HG02840 (cell line): ENCODE results near the gene TCHP.
"Not testable (repeated sequence)": the region's sequence is repeated elsewhere in the genome, so short reads cannot be mapped to it uniquely, and the experiment has no call there.

ENCODE experiments used
- ATAC-seq: cut with Tn5 transposase; IDR thresholded peaks from one replicate; pipeline ENCODE4 v1.9.1; 2021; ENCODE audit warnings: mild to moderate bottlenecking, moderate library complexity, moderate number of reproducible peaks; ENCODE audit not compliant: unreplicated experiment, low FRiP score

The TCHP gene

DNA sequence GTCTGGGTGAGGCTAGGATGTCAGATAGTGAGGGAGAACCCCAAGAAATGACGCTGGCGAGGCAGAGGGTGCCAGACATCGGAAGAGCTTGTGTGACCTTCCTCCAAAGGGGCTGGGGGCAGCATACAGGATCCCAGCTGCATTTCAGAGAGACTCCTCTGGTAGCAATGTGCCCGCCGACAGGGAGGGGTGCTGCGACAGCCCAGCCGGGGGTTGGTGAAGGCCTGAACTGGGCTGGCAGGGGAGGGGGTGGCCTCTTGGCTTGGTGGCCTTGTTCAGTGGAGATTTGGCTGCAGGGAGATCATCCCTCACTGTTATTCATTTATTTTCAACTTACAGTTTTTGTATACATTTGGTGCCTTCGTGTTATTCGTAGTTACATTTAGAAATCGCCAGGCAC lies 5.2 kb downstream of the TCHP start:
- ATAC-seq = no peak

DNA sequence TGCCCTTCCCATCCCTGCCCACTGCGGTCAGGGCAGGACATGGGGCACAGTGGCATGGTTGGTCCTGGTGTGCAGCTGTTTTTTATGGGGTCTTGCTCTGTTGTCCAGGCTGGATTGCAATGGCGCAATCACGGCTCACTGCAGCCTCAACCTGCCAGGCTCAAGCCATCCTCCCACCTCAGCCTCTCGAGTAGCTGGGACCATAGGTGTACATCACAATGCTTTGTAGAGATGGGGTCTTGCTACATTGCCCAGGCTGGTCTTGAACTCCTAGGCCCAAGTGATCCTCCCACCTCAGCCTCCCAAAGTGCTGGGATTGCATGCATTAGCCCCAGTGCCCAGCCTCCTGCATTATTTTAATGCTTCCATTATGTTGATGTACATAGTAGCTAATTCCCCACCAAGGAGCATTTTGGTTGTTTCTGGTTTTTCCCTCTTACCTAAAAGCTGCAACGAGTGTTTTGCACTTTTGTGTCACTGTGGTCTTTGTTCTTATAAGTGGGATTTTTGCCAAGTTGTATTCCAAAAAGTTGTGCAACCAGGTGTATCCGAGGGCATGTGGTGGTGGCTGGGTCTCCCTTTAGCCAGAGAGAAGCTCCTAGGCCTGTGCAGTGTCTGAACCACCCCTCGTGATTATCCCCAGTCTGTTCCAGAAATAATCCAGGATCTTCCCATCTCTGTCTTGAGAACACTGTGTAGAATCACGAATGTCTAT lies 10.3 kb downstream of the TCHP start:
- no peak for ATAC-seq

DNA sequence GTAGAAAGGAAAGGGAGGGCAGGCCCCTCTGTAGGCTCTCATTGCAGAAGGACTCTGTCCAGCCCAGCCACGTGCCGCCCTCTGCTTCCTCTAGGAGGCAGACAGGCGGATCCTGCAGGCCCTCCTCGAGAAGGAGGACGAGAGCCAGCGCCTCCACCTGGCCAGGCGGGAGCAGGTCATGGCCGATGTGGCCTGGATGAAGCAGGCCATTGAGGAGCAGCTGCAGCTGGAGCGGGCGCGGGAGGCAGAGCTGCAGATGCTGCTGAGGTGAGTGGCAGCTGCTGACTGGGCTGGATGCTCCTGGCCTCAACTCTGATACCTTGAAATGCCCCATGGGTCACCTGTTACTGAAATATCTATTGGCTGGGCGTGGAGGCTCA lies 10.9 kb downstream of the TCHP start:
- ATAC-seq = no peak

DNA sequence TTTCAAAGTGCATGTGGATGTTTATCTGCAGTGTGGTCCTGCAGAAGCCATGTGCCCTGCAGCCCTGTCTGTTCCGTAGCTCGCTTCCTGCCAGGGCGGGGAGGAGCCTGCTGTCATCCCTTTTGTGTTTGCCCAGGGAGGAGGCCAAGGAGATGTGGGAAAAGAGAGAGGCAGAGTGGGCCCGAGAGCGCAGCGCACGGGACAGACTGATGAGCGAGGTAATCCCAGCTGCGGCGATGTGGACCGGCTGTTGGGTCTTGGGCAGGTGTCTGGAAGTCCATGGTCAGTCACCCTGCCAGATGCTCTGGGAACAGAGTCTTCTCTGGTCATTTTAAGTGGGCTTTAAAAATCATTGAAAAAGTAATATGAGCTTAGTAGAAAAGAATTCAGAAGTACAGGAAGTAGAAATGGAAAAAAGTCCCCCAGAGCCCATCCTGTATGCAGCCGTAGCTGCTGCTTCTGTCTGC lies 12.8 kb downstream of the TCHP start:
- no peak for ATAC-seq

DNA sequence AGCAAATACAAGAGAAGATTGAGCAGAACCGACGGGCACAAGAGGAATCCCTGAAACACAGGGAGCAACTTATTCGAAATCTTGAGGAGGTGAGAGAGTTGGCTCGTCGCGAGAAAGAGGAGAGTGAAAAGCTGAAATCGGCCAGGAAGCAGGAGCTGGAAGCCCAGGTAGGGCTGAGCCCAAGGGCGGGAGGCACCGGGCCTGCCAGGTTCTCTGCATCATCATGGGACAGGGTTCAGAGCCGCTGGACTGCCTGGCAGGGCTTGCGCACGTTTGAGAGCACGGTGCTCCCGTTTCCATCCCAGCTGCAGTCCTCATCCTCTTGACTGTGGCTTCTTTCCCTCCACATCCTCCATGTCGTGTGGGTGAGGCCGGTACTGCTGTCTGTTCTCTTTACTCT lies 14.4 kb downstream of the TCHP start:
- no peak for ATAC-seq

DNA sequence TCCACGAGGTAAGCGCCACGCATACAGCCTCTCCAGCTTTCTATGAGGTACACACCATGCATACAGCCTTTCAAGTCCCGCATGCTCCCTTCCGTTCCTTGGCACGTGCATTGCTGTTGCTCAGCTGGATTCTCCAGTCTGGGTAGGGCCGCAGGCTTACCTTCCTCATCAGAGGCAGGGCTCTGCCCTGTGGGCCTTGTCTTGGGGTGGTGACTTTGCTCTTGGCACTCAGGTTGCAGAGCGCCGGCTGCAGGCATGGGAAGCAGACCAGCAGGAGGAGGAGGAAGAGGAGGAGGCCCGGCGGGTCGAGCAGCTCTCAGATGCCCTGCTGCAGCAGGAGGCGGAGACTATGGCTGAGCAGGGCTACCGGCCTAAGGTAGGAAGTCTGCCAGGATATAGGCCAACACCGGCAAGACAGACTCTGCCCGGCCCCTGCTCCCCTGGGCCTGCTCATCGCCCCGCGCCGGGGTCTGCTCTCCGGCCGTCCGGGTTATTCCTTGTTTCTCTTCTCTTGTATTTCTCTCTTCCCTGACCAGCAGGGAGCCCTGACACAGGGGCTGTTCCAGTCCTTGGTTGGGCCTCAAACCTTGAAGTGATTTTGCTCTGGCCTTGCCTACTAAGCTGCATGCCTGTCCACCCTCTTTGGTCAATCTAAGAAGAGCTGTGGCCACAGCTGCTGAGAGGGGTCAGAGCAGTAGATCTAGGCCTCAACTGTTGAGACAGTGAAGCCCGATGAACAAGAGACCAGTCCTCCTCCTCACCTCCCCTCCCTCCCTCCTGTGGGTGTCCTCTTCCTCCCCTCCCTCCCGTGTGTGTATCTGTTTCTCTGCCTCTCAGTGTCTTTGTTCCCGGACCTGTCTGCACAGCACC lies 15.3 kb downstream of the TCHP start:
- ATAC-seq = no peak

DNA sequence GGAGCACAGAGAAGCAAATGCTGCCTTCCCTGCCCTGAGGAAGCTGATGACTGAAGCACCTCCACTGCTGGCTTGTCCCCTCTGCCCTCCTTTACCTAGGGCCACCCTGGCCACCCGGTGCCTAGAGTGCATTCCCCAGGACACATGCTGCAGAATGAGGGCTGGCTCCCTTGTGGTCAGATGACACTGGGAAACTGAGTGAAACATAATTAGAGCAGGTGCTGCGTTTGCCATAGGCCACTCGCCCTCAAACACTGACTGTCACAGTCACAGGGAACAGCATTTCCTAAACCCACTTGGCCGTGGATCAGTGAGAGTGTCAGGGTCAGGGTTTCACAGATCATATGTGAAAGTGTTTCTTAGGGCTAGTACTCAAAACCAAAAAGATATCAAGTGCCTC lies 16.0 kb downstream of the TCHP start:
- ATAC-seq = no peak

DNA sequence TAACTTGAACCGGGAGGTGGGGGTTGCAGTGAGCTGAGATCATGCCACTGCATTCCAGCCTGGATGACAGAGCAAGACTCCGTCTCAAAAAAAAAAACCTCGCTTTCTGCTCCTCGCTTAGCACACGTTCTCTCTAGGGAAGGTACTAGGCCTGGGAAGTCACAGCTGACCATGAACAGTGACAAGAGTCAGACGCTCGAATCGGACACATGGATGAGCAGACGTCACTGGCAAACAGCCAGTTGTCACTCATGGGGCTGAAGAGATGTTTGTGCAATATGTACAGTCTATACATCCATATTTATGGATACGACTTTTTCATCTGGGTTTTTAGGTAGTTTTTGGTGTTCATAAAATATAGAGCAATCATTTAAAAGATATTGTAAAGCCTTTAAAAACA lies 19.4 kb downstream of the TCHP start:
- no peak for ATAC-seq

DNA sequence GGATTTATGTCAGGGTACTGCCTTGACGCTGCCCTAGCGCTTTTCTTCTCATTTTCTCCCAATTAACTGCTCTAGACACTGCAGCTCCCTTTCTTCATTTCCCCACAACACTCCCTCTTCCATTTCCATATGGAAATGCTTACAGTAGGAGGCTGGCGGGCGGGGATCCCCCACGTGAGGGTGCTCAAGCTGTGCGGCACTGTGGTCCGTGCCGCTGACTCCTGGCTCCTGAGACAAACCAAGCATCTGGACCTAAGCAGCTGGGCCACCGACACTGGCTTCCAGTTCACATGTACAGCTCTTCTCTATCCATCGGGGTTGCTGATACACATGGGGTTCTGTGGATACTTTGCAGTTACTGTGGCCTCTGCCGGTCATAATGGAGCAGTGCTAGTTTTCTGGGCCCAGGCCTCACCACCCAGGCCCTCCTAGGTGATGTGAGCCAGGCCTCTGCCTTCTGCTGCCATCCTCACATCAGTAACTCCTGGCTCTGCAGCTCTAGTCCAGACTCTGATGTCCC lies 20.2 kb downstream of the TCHP start:
- ATAC-seq = no peak

DNA sequence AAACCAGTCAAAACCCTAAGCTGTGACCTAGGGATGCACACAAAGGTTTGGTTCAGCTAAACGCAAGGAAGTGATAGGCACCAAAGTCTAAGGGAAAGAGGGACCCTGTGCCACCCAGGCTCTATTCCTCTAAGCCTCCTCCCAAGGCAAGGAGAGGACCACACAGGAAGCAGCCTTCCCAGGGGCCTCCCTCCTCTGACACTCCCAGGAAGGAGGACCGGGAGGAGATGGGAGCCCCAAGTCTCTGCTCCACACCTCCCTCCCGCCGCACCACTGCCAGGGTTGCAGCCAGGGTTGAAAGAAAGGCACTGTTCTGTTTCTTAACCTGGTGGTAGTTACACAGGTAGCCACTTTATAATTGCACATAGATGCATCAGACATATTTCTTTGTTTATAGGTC lies 21.9 kb downstream of the TCHP start:
- no peak for ATAC-seq

DNA sequence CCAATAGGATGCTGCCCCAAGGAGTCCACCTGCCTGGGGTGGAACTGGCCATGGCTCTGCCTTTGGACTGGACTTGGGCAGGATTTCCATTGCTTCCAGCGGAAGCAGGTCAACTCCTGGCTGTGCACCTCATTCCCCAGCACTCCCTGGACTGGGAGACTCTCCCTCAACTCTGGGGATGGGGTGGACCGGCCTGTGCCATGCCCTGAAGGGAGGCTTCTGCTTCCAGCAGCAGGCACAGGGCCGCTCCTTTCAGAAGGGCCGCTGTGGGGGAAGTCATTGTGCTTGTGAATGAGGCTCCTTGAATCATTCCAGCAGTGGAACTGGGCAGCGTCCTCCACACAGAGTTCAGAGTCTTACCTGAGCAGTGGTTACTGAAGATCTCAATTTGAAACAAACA lies 23.0 kb downstream of the TCHP start:
- no peak for ATAC-seq

DNA sequence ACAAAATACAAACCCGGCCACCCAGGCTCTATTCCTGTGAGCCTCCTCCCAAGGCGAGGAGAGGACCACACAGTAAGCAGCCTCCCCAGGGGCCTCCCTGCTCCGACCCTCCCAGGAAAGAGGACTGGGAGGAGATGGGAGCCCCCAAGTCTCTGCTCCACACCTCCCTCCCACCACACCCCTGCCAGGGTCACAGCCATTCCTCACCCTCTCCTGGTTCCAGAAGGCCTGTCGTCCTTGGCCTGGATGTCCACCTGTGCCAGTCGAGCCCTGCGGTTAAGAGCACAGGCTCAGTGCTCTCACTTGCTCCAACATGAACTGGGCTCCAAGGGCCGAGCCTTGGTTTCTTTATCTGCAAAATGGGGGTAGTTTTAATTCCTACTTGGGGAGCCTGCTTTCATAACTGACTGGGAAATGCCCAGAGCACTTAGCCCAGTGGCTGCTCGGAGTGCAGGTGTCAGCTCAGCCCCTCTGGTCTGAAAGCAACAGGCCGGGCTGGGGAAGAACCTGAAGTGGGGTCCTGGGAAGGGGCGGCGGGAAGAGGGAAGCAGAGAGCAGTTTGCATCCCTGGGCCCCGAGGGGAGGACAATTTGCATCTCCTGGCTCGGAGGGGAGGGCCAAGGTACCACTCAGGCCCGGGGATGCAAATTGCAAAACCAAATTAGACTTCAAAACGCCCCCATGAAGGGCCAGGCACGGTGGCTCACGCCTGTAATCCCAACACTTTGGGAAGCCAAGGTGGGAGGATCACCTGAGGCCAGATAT lies 23.6 kb downstream of the TCHP start:
- ATAC-seq = no peak

DNA sequence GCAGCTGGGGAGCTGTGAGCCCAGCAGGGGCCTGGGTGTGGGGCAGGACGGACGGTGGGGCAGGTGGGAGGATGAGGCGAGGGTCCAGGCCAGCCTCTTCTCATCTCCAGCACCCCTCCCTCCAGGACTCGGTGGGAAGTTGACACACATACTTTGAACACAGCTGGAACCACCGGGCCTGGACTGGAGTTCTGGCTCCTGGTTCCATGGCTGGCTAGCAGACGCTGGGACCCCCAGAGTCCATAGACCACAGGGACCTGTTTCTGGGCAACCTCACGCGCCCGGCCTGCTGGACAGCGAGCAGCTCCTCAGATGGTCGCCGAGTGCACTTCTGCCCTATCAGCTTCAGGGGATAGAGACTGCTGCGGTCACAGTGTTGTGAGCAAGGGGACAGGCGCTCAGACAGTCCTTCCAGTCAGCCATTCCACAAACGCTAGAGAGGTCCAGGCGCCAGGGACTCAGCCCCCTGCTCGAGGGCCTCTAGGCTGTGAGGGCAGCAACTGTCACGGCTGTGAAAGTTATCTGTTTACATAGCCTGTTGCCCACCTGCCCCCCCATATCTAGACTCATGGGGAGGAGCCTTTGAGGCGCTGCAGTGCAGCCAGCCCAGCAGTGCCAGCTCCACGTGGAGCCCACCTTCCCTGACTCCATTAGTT lies 25.2 kb downstream of the TCHP start:
- ATAC-seq = no peak

DNA sequence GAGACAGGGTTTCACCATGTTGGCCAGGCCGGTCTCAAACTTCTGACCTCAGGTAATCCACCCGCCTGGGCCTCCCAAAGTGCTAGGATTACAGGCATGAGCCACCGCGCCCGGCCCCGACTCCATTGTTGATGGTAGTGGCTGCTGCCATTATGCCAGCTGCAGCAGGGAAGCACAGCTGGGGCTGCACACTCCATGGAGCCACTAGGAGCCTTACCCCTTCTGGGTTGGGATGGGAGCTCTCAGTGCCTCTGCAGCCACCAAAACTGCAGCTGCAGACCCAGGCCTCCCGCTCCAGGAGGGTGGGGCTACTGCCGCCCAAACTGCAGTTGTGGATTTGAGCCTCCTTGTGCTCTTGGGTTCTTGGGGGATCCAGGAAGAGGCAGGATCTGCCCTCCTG lies 25.9 kb downstream of the TCHP start:
- ATAC-seq = no peak

DNA sequence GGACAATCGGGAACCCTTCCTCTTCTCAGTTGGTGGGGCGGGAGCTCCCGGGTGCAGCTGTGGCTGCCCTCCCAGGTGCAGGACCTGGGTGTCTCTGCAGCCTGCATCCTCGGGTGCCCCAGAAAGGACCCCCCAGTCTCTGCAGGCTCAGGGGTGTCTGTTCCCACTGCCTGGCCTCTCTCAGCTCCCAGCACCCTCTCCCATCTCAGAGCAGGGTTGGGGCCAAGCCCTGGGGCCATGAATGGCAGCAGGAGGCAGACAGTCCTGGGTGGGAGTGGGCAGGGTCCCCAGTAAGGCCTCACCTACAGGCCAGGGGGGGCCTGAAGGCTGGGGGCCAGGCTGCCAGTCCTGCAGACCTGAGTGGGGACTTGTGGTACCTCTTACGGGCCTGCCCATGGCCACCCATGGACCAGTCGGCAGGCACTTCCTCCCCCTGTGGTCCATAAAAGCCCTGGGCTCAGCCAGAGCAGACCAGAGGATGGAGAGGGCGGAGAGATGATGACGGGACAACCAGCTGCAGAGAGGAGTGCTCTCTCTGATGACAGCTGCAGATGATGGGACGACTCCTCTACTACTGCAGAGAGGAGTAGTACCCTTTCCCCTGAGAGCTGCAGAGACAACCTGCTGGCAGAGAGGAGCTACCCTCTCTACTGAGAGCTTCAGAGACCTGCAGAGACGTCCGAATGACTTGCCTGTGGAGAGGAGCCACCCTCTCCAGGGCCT lies 26.6 kb downstream of the TCHP start:
- ATAC-seq = no peak

DNA sequence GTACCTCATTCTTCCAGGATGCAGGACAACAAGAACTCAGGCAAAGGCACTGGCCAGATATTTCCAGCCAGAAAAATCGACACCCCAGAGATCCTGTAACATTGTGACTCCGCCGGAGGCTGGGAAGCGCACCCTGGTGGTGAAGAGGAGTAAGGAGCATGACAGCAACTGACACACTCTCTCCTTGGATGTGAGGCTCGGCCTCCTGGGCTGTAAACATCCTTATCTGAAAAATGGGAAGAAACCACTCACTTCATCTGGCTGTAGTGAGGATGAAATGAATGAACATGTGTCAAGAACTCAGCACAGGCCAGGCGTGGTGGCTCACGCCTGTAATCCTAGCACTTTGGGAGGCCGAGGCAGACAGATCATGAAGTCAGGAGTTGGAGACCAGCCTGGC lies 27.5 kb downstream of the TCHP start:
- no peak for ATAC-seq

DNA sequence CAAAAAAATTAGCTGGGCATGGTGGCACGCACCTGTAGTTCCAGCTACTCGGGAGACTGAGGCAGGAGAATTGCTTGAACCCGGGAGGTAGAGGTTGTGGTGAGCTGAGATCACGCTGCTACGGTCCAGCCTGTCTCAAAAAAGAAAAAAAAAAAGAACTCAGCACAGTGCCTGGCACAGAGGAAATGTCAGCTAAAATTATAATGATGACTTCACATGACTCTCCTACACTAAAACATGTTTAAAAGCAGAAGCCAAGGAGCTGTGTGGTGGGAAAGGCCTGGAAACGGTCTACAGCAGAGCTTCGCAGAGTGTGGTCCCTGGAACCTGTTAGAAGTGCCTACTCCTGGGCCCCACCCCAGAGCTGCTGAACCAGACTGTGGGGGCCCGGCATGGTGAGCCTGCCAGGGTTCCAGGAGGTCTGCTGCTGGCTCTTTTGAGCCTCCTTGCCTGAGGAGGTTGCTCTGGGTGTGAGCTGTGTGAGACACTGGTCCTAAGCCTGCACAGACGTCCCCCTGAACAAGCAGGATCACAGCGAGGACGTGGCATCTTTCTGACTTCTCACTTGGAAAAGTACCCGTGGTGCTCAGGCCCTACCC lies 28.1 kb downstream of the TCHP start:
- no peak for ATAC-seq

DNA sequence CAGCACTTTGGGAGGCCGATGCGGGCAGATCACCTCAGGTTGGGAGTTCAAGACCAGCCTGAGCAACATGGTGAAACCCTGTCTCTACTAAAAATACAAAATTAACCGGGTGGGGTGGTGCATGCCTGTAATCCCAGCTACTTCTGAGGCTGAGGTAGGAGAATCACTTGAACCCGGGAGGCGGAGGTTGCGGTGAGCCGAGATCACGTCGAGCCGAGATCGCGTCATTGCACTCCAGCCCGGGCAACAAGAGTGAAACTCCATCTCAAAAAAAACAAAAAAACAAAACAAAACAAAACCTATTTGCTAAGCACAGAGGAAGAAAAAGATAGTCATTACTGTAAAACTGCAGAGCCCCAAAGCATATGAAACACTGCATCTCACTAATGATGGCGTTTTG lies 29.3 kb downstream of the TCHP start:
- not testable (repeated sequence) for ATAC-seq

DNA sequence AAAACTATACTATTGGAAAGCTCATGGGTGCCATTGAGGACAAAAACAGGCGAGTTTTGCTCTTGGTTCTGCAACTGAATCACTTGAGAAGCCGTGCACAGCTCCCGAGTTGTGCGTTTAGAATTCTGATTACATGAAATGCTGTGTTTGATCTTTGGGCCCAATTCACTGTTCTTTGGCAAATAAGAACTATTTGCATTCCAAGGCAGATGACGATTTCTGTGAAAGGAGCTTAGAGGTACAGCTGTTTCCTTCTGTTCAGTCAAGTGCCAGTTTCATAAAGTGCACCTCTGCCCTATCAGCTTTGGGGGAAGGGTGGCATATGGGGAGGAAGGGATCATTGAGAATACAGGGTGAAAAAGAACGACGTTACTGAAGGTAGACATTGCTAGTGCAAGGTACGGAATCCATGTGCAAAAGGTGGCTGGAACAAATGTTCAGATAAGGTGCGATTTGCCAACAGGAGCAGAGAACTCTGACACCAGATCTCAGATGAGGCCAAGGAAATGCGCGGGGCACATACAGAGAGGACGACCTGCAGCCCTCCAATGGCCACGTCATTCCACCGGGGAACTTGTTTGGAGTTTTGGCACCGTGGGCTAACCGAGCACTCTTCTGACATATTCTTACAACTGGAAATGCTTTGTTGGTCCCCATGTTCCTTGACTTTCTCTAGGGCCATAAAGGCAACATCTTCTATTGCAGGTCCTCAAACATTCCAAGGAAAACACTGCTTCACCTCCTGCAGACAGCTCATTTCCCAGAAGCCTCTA lies 30.1 kb downstream of the TCHP start:
- ATAC-seq = no peak
